K562 (cell line): ENCODE results near the gene HSPA6. TPM values are rescaled to one million over a fixed set of nuclear protein-coding genes. Genes with fewer than 3 reads are reported as not detected.

ENCODE experiments used
- ATAC-seq: fragments of 200-7000 bp; cut with Tn5 transposase; 3 replicates; pipeline ENCODE4 v1.9.1; 2020; ENCODE audit warnings: moderate library complexity
- BruUV-seq: library from RNA; stranded (reverse); fragments of 400-500 nt; replicated peaks from 2 replicates; lab custom pipeline; 2021; lab: Mats Ljungman, UMichigan
- CTCF ChIA-PET: fragments of 300-600 bp; formaldehyde crosslinking; extraction: SDS; loops from one replicate; lab custom pipeline; 2021; ENCODE audit warnings: low intra/inter-chr PET ratio; lab: Yijun Ruan, JAX
- POLR2A ChIA-PET: fragments of 300-600, 350-650 bp; sonication (Branson Sonifier 250); formaldehyde crosslinking; extraction: SDS; loops from one replicate; lab custom pipeline; 2021; ENCODE audit warnings: antibody characterized with exemption, inconsistent platforms; lab: Yijun Ruan, JAX
- DNase-seq, 4 experiments: peaks; one replicate each; pipeline versions ENCODE4 v3.0.0 to v3.0.0-alpha.2; 2011 to 2018; ENCODE audit warnings: low spot score in 3 of 4, mixed read lengths in 3 of 4; ENCODE audit errors: extremely low read depth in 1 of 4
- FAIRE-seq: peaks from 2 replicates; lab custom pipeline; 2011; peaks lifted over from hg19 to GRCh38; lab: Jason Lieb, UNC
- H2AFZ ChIP-seq: 2 replicates; pipeline ENCODE4 v1.6.0; 2011; ENCODE audit warnings: low read depth, low read length, control low read depth, inconsistent platforms
- H3K27ac ChIP-seq: fragments of 200-600 bp; 3 replicates; pipeline ENCODE4 v1.8.0; 2011; ENCODE audit warnings: low read depth, mild to moderate bottlenecking, control low read depth, inconsistent platforms, low read length, moderate library complexity, mixed read lengths; ENCODE audit errors: extremely low read depth
- H3K27me3 ChIP-seq, 2 experiments: fragments of 300-600 bp in 1 of 2; 2 replicates in 1 of 2; 3 replicates in 1 of 2; pipeline versions ENCODE4 v1.6.0 to v1.8.0; 2011; ENCODE audit warnings: inconsistent platforms in 2 of 2, low read length in 2 of 2, mild to moderate bottlenecking in 1 of 2, mixed read lengths in 1 of 2, moderate library complexity in 1 of 2; ENCODE audit not compliant: control insufficient read depth in 2 of 2, insufficient read depth in 2 of 2
- H3K36me3 ChIP-seq: fragments of 300-600 bp; 3 replicates; pipeline ENCODE4 v1.8.0; 2011; ENCODE audit warnings: mild to moderate bottlenecking, low read length, inconsistent platforms; ENCODE audit not compliant: control insufficient read depth, insufficient read depth
- H3K4me1 ChIP-seq, 2 experiments: fragments of 200-600 bp in 1 of 2; replicated peaks in 1 of 2; 2 replicates in 1 of 2; 3 replicates in 1 of 2; pipeline versions ENCODE4 v1.5.1 to v1.8.0; 2011; ENCODE audit warnings: inconsistent platforms in 2 of 2, low read length in 2 of 2, mild to moderate bottlenecking in 1 of 2, mixed read lengths in 1 of 2, moderate library complexity in 1 of 2; ENCODE audit not compliant: control insufficient read depth in 2 of 2, insufficient read depth in 2 of 2
- H3K4me2 ChIP-seq: 2 replicates; pipeline ENCODE4 v1.6.1; 2011; ENCODE audit warnings: low read length, control low read depth, inconsistent platforms, mixed read lengths; ENCODE audit not compliant: insufficient read depth
- H3K4me3 ChIP-seq: fragments of 200-600 bp; sonication (generic), shearing (Covaris generic); 2 replicates; pipeline ENCODE4 v1.5.1; 2016; ENCODE audit warnings: control low read depth, inconsistent platforms
- H3K79me2 ChIP-seq: fragments of 200-600 bp; 3 replicates; pipeline ENCODE4 v1.8.0; 2011; ENCODE audit warnings: low read length, inconsistent platforms; ENCODE audit not compliant: control insufficient read depth, insufficient read depth
- H3K9ac ChIP-seq, 2 experiments: 2 replicates each; pipeline versions ENCODE4 v1.6.0 to v1.6.1; 2011; ENCODE audit warnings: low read depth in 2 of 2, low read length in 2 of 2, control low read depth in 1 of 2, inconsistent platforms in 1 of 2, mild to moderate bottlenecking in 1 of 2, mixed read lengths in 1 of 2; ENCODE audit not compliant: insufficient read depth in 1 of 2
- H3K9me1 ChIP-seq: one replicate; pipeline ENCODE4 v1.6.0; 2011; ENCODE audit warnings: inconsistent platforms, mild to moderate bottlenecking, low read length, moderate library complexity; ENCODE audit not compliant: control insufficient read depth, insufficient read depth
- H3K9me3 ChIP-seq: replicated peaks from 2 replicates; pipeline ENCODE4 v1.5.1; 2011; ENCODE audit warnings: low read depth, low read length, inconsistent platforms; ENCODE audit not compliant: control insufficient read depth, insufficient read depth
- H4K20me1 ChIP-seq: replicated peaks from 2 replicates; pipeline ENCODE4 v1.6.1; 2011; ENCODE audit warnings: low read length, inconsistent platforms, mixed read lengths; ENCODE audit not compliant: control insufficient read depth, insufficient read depth
- DDX20 ChIP-seq: fragments of 450-650 bp; IDR thresholded peaks from 2 replicates; pipeline ENCODE4 v1.6.1; 2016; ENCODE audit warnings: missing genetic modification characterization, low read depth, mild to moderate bottlenecking, missing compliant biosample characterization, moderate library complexity
- ERF ChIP-seq: fragments of 450-650 bp; formaldehyde crosslinking; IDR thresholded peaks from 2 replicates; pipeline ENCODE4 v1.4.0; 2020; ENCODE audit warnings: mild to moderate bottlenecking, mixed read lengths
- ETS2 ChIP-seq: IDR thresholded peaks from 2 replicates; pipeline ENCODE4 v1.6.1; 2016; ENCODE audit warnings: borderline replicate concordance, missing genetic modification characterization, mild to moderate bottlenecking, moderate library complexity, missing compliant biosample characterization; ENCODE audit not compliant: poor library complexity, severe bottlenecking
- HMG20B ChIP-seq: fragments of 250-450 bp; sonication (Bioruptor Pico); IDR thresholded peaks from 2 replicates; pipeline ENCODE4 v1.5.0; 2021; ENCODE audit warnings: mild to moderate bottlenecking
- ILF3 ChIP-seq: fragments of 450-650 bp; IDR thresholded peaks from 2 replicates; pipeline ENCODE4 v1.6.1; 2018; ENCODE audit warnings: antibody characterized with exemption, mild to moderate bottlenecking, moderate library complexity, borderline replicate concordance
- PREB ChIP-seq: sonication (generic); formaldehyde crosslinking; IDR thresholded peaks from 2 replicates; pipeline ENCODE4 v1.8.1; 2023; ENCODE audit warnings: mild to moderate bottlenecking, missing genetic modification reagents
- RERE ChIP-seq: sonication (generic); formaldehyde crosslinking; IDR thresholded peaks from 2 replicates; pipeline ENCODE4 v1.8.0; 2023; ENCODE audit warnings: missing genetic modification reagents, mild to moderate bottlenecking, borderline replicate concordance
- SNRNP70 ChIP-seq: fragments of 200-400 bp; formaldehyde crosslinking; optimal IDR thresholded peaks from 2 replicates; pipeline ENCODE3; 2017; ENCODE audit warnings: low read depth, low read length
- WGBS: fragments of 100-300 bp; shearing (Covaris generic); methylation state at CpG from one replicate; pipeline ENCODE4 v1.1.6; 2016; ENCODE audit warnings: low coverage, mixed read lengths; ENCODE audit not compliant: insufficient coverage; ENCODE audit errors: missing lambda C conversion rate; 5-methylcytosine and 5-hydroxymethylcytosine counted together
- in situ Hi-C: fragments of 300-500 bp; cut with MboI; formaldehyde crosslinking; loops from 4 replicates; pipeline ENCODE4 v1.15.0; 2018; ENCODE audit warnings: inconsistent platforms, mixed read lengths
- intact Hi-C: fragments of 100-400 bp; cut with micrococcal nuclease; formaldehyde crosslinking; loops from 2 replicates; pipeline ENCODE4 v1.14.2; 2022
- polyA plus RNA-seq, 8 experiments: library from polyadenylated mRNA; depleted of rRNA in 4 of 8; stranded (reverse) in 5 of 8; unstranded in 3 of 8; fragments of >200 nt; fragmentation: Nextera tagmentation in 2 of 8; fragmentation: Illumina TruSeq in 1 of 8; extraction: Ambion mirVana in 2 of 8; extraction: Trizol in 1 of 8; gene quantifications; 2 replicates each; pipeline versions ENCODE4 v1.2.1 to v1.2.3, GENCODE V29; 2011 to 2014; ENCODE audit warnings: inconsistent platforms in 1 of 8, missing spikeins in 1 of 8
- total RNA-seq, 7 experiments: library from RNA; depleted of rRNA in 6 of 7; stranded (reverse); fragments of >200 nt in 6 of 7; fragmentation: Illumina TruSeq in 2 of 7; extraction: Trizol in 2 of 7; gene quantifications; 2 replicates each; pipeline versions ENCODE4 v1.2.1 to v1.2.3, GENCODE V29; 2011 to 2021; ENCODE audit warnings: low replicate concordance in 1 of 7
- TF ChIP-seq, protein P1 (sequence below): sonication (generic); formaldehyde crosslinking; IDR thresholded peaks from 2 replicates; pipeline ENCODE4 v1.8.1; 2023; ENCODE audit warnings: mild to moderate bottlenecking, missing genetic modification reagents

HSPA6 gene
- total and polyA plus RNA-seq, 9 of the 15 experiments (the other 6 are each of a cell fraction or from before 2014, with no cell fraction given): 0.15 to 10.0 (median 2.4) TPM

DNA sequence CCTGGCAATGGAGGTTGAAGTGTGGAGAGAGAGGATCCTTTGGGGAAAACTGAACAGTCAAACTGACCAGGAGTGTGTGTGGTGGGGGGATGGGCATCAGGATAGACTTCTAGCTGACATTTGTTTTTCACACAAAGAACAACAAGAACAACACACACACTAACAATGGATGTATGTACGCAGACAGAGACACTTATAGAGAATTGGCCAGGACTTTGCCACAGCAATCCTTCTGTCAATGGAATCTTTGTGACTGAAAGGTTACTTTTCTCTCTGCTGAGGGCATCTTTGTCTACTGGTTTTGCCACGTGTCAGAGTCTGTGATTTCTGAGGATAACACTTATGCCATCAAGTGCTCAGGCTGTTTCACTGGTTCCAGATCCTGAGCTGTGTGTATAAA, 31.5 kb upstream of the HSPA6 start:
- Histone ChIP-seq H3K4me2 (no peak overlapping the region), H3K36me3 (no peaks in the 10 kb centered on the region), H3K79me2 (no peaks in the 10 kb centered on the region), H3K9ac (no peak overlapping the region), H4K20me1 (no peaks in the 10 kb centered on the region), H3K4me3 (no peak overlapping the region), H2AFZ (peak overlapping the region; percentile 28; the same call in 1 of the 2 replicates), H3K4me1 (peaks cover 0 to 49% of the 10 kb centered on the region in 2 experiments), H3K9me1 (no peaks in the 10 kb centered on the region), H3K9me3 (no peaks in the 10 kb centered on the region), H3K27ac (no peak overlapping the region), H3K27me3 (no peaks in the 10 kb centered on the region)
- TF ChIP-seq HMG20B (CRISPR knock-in tag) (no peak), ILF3 (no peak), DDX20 (tag) (no peak), SNRNP70 (no peak), ETS2 (tag) (no peak), PREB (CRISPR knock-in tag) (no peak), ERF (CRISPR knock-in tag) (no peak), RERE (CRISPR knock-in tag) (no peak)
- TF ChIP-seq, protein P1, sequence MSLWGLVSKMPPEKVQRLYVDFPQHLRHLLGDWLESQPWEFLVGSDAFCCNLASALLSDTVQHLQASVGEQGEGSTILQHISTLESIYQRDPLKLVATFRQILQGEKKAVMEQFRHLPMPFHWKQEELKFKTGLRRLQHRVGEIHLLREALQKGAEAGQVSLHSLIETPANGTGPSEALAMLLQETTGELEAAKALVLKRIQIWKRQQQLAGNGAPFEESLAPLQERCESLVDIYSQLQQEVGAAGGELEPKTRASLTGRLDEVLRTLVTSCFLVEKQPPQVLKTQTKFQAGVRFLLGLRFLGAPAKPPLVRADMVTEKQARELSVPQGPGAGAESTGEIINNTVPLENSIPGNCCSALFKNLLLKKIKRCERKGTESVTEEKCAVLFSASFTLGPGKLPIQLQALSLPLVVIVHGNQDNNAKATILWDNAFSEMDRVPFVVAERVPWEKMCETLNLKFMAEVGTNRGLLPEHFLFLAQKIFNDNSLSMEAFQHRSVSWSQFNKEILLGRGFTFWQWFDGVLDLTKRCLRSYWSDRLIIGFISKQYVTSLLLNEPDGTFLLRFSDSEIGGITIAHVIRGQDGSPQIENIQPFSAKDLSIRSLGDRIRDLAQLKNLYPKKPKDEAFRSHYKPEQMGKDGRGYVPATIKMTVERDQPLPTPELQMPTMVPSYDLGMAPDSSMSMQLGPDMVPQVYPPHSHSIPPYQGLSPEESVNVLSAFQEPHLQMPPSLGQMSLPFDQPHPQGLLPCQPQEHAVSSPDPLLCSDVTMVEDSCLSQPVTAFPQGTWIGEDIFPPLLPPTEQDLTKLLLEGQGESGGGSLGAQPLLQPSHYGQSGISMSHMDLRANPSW (CRISPR knock-in tag): no peak
- DNase-seq (no peak), ATAC-seq (no peak), FAIRE-seq (no peak)
- CTCF ChIA-PET: no interaction called here
- intact Hi-C loops: no loop called here
- POLR2A ChIA-PET: interaction anchor here (1.4 kb wide), 1 partner anchor 12 kb away, joined by 6 read pairs; the partner anchor contains the start of gene FCGR2A
- in situ Hi-C loops: no loop called here
- WGBS: 49% methylated on average over 2 of the region's 2 CpGs
- no TSS peak for BruUV-seq
